Kidney (tissue), 14 donors: ENCODE results near the gene HIBADH. TPM values are rescaled to one million over a fixed set of nuclear protein-coding genes. Genes with fewer than 3 reads are reported as not detected.

ENCODE experiments used
- DNase-seq, 5 donors: peaks; one replicate each; pipeline ENCODE4 v3.0.0-alpha.2; 2013 to 2020
- FAIRE-seq: peaks from 2 replicates; lab custom pipeline; 2012; peaks lifted over from hg19 to GRCh38; lab: Jason Lieb, UNC
- H3K27ac ChIP-seq, 2 donors: one replicate each; pipeline ENCODE4 v1.7.0; 2013; ENCODE audit warnings: low read depth in 2 of 2, low read length in 2 of 2, inconsistent platforms in 1 of 2
- H3K27me3 ChIP-seq: one replicate; pipeline ENCODE4 v1.7.1; 2013; ENCODE audit warnings: low read length, inconsistent platforms; ENCODE audit not compliant: control insufficient read depth, insufficient read depth
- H3K36me3 ChIP-seq, 3 donors: one replicate each; pipeline versions ENCODE4 v1.7.0 to v1.7.1; 2013; ENCODE audit warnings: low read length in 3 of 3, control low read depth in 1 of 3, inconsistent platforms in 1 of 3; ENCODE audit not compliant: insufficient read depth in 3 of 3, control insufficient read depth in 2 of 3
- H3K4me1 ChIP-seq, 3 donors: one replicate each; pipeline versions ENCODE4 v1.7.0 to v1.7.1; 2013; ENCODE audit warnings: low read length in 3 of 3, inconsistent platforms in 1 of 3, low read depth in 1 of 3; ENCODE audit not compliant: control insufficient read depth in 2 of 3, insufficient read depth in 2 of 3
- H3K4me3 ChIP-seq, 3 donors: one replicate each; pipeline versions ENCODE4 v1.7.0 to v1.8.1; 2013; ENCODE audit warnings: low read length in 3 of 3, control low read depth in 1 of 3, inconsistent platforms in 1 of 3
- H3K9ac ChIP-seq, 3 donors: one replicate each; pipeline versions ENCODE4 v1.7.0 to v1.7.1; 2013; ENCODE audit warnings: low read length in 3 of 3, control low read depth in 1 of 3, inconsistent platforms in 1 of 3
- H3K9me3 ChIP-seq, 3 donors: one replicate each; pipeline versions ENCODE4 v1.7.0 to v1.7.1; 2013; ENCODE audit warnings: low read length in 3 of 3, control low read depth in 1 of 3, inconsistent platforms in 1 of 3; ENCODE audit not compliant: control insufficient read depth in 2 of 3, insufficient read depth in 1 of 3
- intact Hi-C: fragments of 100-400 bp; cut with DNase I; formaldehyde crosslinking; loops from one replicate; pipeline ENCODE4 v1.11.1; 2022
- polyA plus RNA-seq: library from polyadenylated mRNA; stranded (reverse); fragments of 350-450 nt; fragmentation: Illumina TruSeq; extraction: RNeasy Lipid Tissue Mini Kit (QIAGEN cat#74804); gene quantifications from one replicate; pipeline ENCODE4 v1.2.3, GENCODE V29; 2014; ENCODE audit warnings: low read depth, low replicate concordance; ENCODE audit not compliant: insufficient read depth
- total RNA-seq: library from RNA; stranded (reverse); fragmentation: NEBNext Ultra II Directional; extraction: Animal tissue kit (Norgen Biotek cat#: 25700); gene quantifications from one replicate; pipeline ENCODE4 v1.2.1, GENCODE V29; 2021
- TF ChIP-seq, protein P1 (sequence below): IDR thresholded peaks from 3 replicates; pipeline ENCODE4 v1.5.1; 2012; ENCODE audit warnings: mild to moderate bottlenecking, moderate library complexity, borderline replicate concordance; ENCODE audit not compliant: insufficient read depth; ENCODE audit errors: extremely low read depth
- donor health status: control.
- donor health status: control.
- donor health status: control.
- donor health status: control.
- donor health status: control.
- donor health status: DM: yes; HTN: yes; CAD: no.
- donor health status: Normal renal cell carcinoma (clear cell type).

Gene HIBADH
- total and polyA plus RNA-seq, 2 donors from 2014 or later: 42.6 to 160 TPM

DNA sequence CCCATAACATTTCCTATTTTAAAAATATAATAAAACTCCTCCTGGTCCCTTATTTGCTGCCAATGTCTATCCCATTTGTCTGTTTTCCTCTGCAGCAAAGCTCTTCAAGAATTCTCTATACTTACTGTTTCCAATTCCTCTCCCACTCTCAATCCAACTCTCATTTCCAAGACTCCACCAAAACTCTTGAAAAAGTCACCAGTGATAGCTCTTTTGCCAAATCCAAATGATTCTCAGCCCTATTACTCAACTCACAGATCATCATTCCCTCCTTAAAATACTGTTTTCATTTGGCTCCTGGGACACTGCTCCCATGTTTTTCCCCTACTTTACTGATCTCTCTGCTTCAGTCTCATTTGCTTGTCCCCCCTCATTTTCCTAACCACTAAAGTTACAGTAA, 139.4 kb downstream of the HIBADH start:
- TF ChIP-seq, protein P1, sequence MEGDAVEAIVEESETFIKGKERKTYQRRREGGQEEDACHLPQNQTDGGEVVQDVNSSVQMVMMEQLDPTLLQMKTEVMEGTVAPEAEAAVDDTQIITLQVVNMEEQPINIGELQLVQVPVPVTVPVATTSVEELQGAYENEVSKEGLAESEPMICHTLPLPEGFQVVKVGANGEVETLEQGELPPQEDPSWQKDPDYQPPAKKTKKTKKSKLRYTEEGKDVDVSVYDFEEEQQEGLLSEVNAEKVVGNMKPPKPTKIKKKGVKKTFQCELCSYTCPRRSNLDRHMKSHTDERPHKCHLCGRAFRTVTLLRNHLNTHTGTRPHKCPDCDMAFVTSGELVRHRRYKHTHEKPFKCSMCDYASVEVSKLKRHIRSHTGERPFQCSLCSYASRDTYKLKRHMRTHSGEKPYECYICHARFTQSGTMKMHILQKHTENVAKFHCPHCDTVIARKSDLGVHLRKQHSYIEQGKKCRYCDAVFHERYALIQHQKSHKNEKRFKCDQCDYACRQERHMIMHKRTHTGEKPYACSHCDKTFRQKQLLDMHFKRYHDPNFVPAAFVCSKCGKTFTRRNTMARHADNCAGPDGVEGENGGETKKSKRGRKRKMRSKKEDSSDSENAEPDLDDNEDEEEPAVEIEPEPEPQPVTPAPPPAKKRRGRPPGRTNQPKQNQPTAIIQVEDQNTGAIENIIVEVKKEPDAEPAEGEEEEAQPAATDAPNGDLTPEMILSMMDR: no peak
- H3K27me3 ChIP-seq: no peaks in the 10 kb centered on the region
- H3K4me1 ChIP-seq: no peaks in the 10 kb centered on the region
- no peak for FAIRE-seq
- H3K36me3 ChIP-seq: peaks cover 0 to 13% (median 6%) of the 10 kb centered on the region in 3 donors
- no peak overlapping the region for H3K4me3 ChIP-seq
- no peak overlapping the region for H3K9ac ChIP-seq
- no peak for DNase-seq
- H3K9me3 ChIP-seq: peaks cover 0 to under 1% (median 0%) of the 10 kb centered on the region in 3 donors
- H3K27ac ChIP-seq: no peak overlapping the region
- intact Hi-C loops: no loop called here

DNA sequence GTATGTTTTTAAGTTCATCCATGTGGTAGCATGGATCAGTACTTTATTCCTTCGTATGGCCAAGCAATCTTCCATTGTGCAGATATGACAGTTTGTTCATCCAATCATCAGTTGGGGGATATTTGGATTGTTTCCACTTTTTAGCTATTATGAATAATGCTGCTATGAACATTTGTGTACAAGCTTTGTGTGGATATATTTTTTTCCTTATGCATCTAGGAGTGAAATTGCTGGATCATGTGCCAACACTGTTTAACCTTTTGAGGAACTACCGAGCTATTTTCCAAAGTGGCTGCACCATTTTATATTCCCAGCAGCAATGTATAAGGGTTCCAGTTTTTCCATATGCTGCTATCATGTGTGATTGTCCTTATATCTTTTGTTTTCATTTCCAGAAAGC, 140.1 kb downstream of the HIBADH start:
- no peaks in the 10 kb centered on the region for H3K27me3 ChIP-seq
- DNase-seq: no peak
- H3K9ac ChIP-seq: no peak overlapping the region
- no peak overlapping the region for H3K4me3 ChIP-seq
- peaks cover 0 to 13% (median 6%) of the 10 kb centered on the region in 3 donors for H3K36me3 ChIP-seq
- H3K9me3 ChIP-seq: no peaks in the 10 kb centered on the region
- no peak overlapping the region for H3K27ac ChIP-seq
- no peak for FAIRE-seq
- intact Hi-C loops: no loop called here
- H3K4me1 ChIP-seq: no peaks in the 10 kb centered on the region
- TF ChIP-seq, protein P1: no peak

DNA sequence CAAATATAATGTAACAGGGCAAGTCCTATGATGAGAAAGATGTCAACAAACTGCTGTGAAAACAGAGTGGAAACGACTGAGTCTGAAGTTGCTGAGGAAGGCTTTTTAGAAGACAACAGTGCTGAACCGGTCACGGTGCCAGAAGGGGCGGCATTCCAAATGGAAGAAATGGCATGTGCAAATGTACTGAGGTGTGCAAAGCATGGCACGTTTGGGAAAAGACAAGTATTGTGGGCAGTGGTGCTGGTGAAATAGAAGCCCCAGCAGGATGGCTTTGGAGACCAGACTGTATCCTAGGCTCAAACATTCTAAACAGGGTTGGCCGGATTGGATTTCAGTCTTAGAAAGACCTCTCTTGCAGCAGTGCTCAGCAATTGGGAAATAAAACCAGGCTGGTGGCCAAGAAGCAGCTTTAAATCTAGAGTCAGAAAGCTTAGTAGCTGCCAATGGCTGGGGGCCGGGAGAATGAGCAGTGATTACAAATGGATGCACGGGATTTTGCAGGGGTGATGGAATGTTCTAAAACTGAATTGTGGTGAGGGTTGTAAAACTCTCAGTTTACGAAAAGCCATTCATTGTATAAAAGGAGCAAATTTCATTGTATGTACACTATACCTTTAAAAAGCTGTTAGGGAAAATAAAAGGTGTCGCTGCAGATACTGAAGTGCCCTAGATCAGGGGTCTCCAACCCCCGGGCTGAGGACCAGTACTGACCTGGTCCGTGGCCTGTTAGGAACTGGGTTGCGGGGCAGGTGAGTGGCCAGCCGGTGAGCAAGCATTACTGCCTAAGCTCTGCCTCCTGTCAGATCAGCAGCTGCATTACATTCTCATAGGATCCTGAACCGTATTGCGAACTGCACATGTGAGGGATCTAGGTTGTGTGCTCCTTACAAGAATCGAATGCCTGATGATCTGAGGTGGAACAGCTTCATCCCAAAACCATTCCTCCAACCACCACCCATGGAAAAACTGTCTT, 141.6 kb downstream of the HIBADH start:
- Histone ChIP-seq H3K36me3 (peaks cover 0 to 12% (median 5%) of the 10 kb centered on the region in 3 donors), H3K27ac (no peak overlapping the region), H3K27me3 (no peaks in the 10 kb centered on the region), H3K4me1 (no peaks in the 10 kb centered on the region), H3K4me3 (no peak overlapping the region), H3K9ac (no peak overlapping the region), H3K9me3 (no peaks in the 10 kb centered on the region)
- peak in 4 of 5 donors; percentile 22 to 85 (median 68) for DNase-seq
- TF ChIP-seq, protein P1: no peak
- FAIRE-seq: no peak
- intact Hi-C loops: no loop called here
